Measurements from ENCODE around the gene TUBGCP6.

TUBGCP6 gene

GRCh38 chr22:50173983-50174355 is 70.9 kb downstream of the TUBGCP6 start:
- Histone ChIP-seq H4K20me1 (ENCODE audit: insufficient read depth, low read length, poor library complexity, severe bottlenecking) (no peaks in the 10 kb centered on the region), H3K9ac (ENCODE audit: low read depth, low read length, poor library complexity, severe bottlenecking) (no peak overlapping the region), H3K4me1 (ENCODE audit: insufficient read depth, low read length, poor library complexity, severe bottlenecking) (no peaks in the 10 kb centered on the region), H3K9me3 (ENCODE audit: insufficient read depth, low read depth, low read length) (no peaks in the 10 kb centered on the region), H3K79me2 (ENCODE audit: insufficient read depth, low read length) (no peaks in the 10 kb centered on the region), H3K4me3 (ENCODE audit: low read length, poor library complexity, severe bottlenecking) (no peak overlapping the region), H3K4me2 (ENCODE audit: low read depth, low read length, poor library complexity, severe bottlenecking) (no peak overlapping the region), H3K36me3 (ENCODE audit: insufficient read depth, low read length) (no peaks in the 10 kb centered on the region), H3K27me3 (ENCODE audit: insufficient read depth, low read length, poor library complexity, severe bottlenecking) (no peaks in the 10 kb centered on the region), H3K9me2 (replicated peaks; ENCODE audit: low read depth, low read length) (no peaks in the 10 kb centered on the region), H2AFZ (ENCODE audit: low read length) (no peak overlapping the region), H3F3A (ENCODE audit: low read depth) (no peaks in the 10 kb centered on the region)
- TF ChIP-seq EZH2phosphoT487 (IDR thresholded peaks at IDR 0.05; ENCODE audit: borderline replicate concordance) (no peak), CTCF (conservative IDR thresholded peaks at IDR 0.05; ENCODE audit: low read length) (no peak)

GRCh38 chr22:50173311-50173982 is 71.4 kb downstream of the TUBGCP6 start:
- Histone ChIP-seq H3K4me1 (ENCODE audit: insufficient read depth, low read length, poor library complexity, severe bottlenecking) (no peaks in the 10 kb centered on the region), H3K79me2 (ENCODE audit: insufficient read depth, low read length) (no peaks in the 10 kb centered on the region), H3K4me3 (ENCODE audit: low read length, poor library complexity, severe bottlenecking) (no peak overlapping the region), H2AFZ (ENCODE audit: low read length) (no peak overlapping the region), H3F3A (ENCODE audit: low read depth) (no peaks in the 10 kb centered on the region), H3K9me2 (replicated peaks; ENCODE audit: low read depth, low read length) (no peaks in the 10 kb centered on the region), H3K27me3 (ENCODE audit: insufficient read depth, low read length, poor library complexity, severe bottlenecking) (no peaks in the 10 kb centered on the region), H3K9ac (ENCODE audit: low read depth, low read length, poor library complexity, severe bottlenecking) (no peak overlapping the region), H3K9me3 (ENCODE audit: insufficient read depth, low read depth, low read length) (no peaks in the 10 kb centered on the region), H3K4me2 (ENCODE audit: low read depth, low read length, poor library complexity, severe bottlenecking) (no peak overlapping the region), H4K20me1 (ENCODE audit: insufficient read depth, low read length, poor library complexity, severe bottlenecking) (no peaks in the 10 kb centered on the region), H3K36me3 (ENCODE audit: insufficient read depth, low read length) (no peaks in the 10 kb centered on the region)
- TF ChIP-seq EZH2phosphoT487 (IDR thresholded peaks at IDR 0.05; ENCODE audit: borderline replicate concordance) (no peak), CTCF (conservative IDR thresholded peaks at IDR 0.05; ENCODE audit: low read length) (no peak)

- H3F3A ChIP-seq (ENCODE audit: low read depth) = no peaks in the 10 kb centered on the region
- H3K27me3 ChIP-seq (ENCODE audit: insufficient read depth, low read length, poor library complexity, severe bottlenecking) = no peaks in the 10 kb centered on the region
- no peak overlapping the region for H2AFZ ChIP-seq (ENCODE audit: low read length)
- no peaks in the 10 kb centered on the region for H3K9me3 ChIP-seq (ENCODE audit: insufficient read depth, low read depth, low read length)
- H4K20me1 ChIP-seq (ENCODE audit: insufficient read depth, low read length, poor library complexity, severe bottlenecking) = no peaks in the 10 kb centered on the region
- H3K9ac ChIP-seq (ENCODE audit: low read depth, low read length, poor library complexity, severe bottlenecking) = no peak overlapping the region
- no peak overlapping the region for H3K4me3 ChIP-seq (ENCODE audit: low read length, poor library complexity, severe bottlenecking)
- H3K4me2 ChIP-seq (ENCODE audit: low read depth, low read length, poor library complexity, severe bottlenecking) = no peak overlapping the region
- no peaks in the 10 kb centered on the region for H3K36me3 ChIP-seq (ENCODE audit: insufficient read depth, low read length)
- H3K9me2 ChIP-seq (replicated peaks; ENCODE audit: low read depth, low read length) = no peaks in the 10 kb centered on the region
- H3K79me2 ChIP-seq (ENCODE audit: insufficient read depth, low read length) = no peaks in the 10 kb centered on the region
- H3K4me1 ChIP-seq (ENCODE audit: insufficient read depth, low read length, poor library complexity, severe bottlenecking) = no peaks in the 10 kb centered on the region
- TF ChIP-seq EZH2phosphoT487 (IDR thresholded peaks at IDR 0.05; ENCODE audit: borderline replicate concordance) (no peak), CTCF (conservative IDR thresholded peaks at IDR 0.05; ENCODE audit: low read length) (no peak)
Measured at GRCh38 chr22:50171965-50172421, 72.8 kb downstream of the TUBGCP6 start.
